ENCODE data around the gene MRPL14.

The MRPL14 gene

GRCh38 chr6:44127186-44128019, at the start of gene MRPL14, which contains the start of gene TMEM63B:
TSS of gene MRPL14 (minus strand) at chr6:44127452. CDS start at chr6:44116611, 10,841 bp downstream.
TSS of gene TMEM63B (plus strand) at chr6:44127554. CDS start at chr6:44134585, 7,031 bp downstream.
- peak; percentile 88 for DNase-seq (ENCODE audit: low read depth)

- no peak for DNase-seq (ENCODE audit: low read depth)
Observed at GRCh38 chr6:44176130-44176761, 49.0 kb upstream of the MRPL14 start.

- peak; percentile 68 for DNase-seq (ENCODE audit: low read depth)
Observed at GRCh38 chr6:44172731-44173500, 45.7 kb upstream of the MRPL14 start.

GRCh38 chr6:44171899-44172546, 44.8 kb upstream of the MRPL14 start:
- DNase-seq (ENCODE audit: low read depth), result no peak

GRCh38 chr6:44169886-44170570, 42.8 kb upstream of the MRPL14 start:
- no peak for DNase-seq (ENCODE audit: low read depth)

- no peak for DNase-seq (ENCODE audit: low read depth)
Observed at GRCh38 chr6:44169154-44169553, 41.9 kb upstream of the MRPL14 start.

GRCh38 chr6:44167567-44167966, 40.3 kb upstream of the MRPL14 start:
- no peak for DNase-seq (ENCODE audit: low read depth)

- no peak for DNase-seq (ENCODE audit: low read depth)
Observed at GRCh38 chr6:44166591-44167184, 39.4 kb upstream of the MRPL14 start.

GRCh38 chr6:44166116-44166515, 38.9 kb upstream of the MRPL14 start:
- no peak for DNase-seq (ENCODE audit: low read depth)

GRCh38 chr6:44162876-44163625, 35.8 kb upstream of the MRPL14 start:
- no peak for DNase-seq (ENCODE audit: low read depth)

GRCh38 chr6:44161997-44162338, 34.7 kb upstream of the MRPL14 start:
- no peak for DNase-seq (ENCODE audit: low read depth)

GRCh38 chr6:44158770-44159228, 31.5 kb upstream of the MRPL14 start, which contains the start of gene CAPN11:
TSS of gene CAPN11 (plus strand) at chr6:44158820. CDS start at chr6:44158849, 29 bp downstream.
- DNase-seq (ENCODE audit: low read depth), result no peak

GRCh38 chr6:44157152-44157521, 29.9 kb upstream of the MRPL14 start:
- no peak for DNase-seq (ENCODE audit: low read depth)

- DNase-seq (ENCODE audit: low read depth), result no peak
Observed at GRCh38 chr6:44156494-44157151, 29.4 kb upstream of the MRPL14 start.

- DNase-seq (ENCODE audit: low read depth), result no peak
Observed at GRCh38 chr6:44154067-44154466, 26.8 kb upstream of the MRPL14 start.

- DNase-seq (ENCODE audit: low read depth), result no peak
Observed at GRCh38 chr6:44152533-44152932, 25.3 kb upstream of the MRPL14 start.

GRCh38 chr6:44152109-44152461, 24.8 kb upstream of the MRPL14 start:
- no peak for DNase-seq (ENCODE audit: low read depth)

- peak; percentile 66 for DNase-seq (ENCODE audit: low read depth)
Observed at GRCh38 chr6:44151348-44152108, 24.3 kb upstream of the MRPL14 start.

GRCh38 chr6:44150317-44150917, 23.2 kb upstream of the MRPL14 start:
- no peak for DNase-seq (ENCODE audit: low read depth)

Measured in stimulated activated CD4-positive, alpha-beta T cell treated with anti-CD3 and anti-CD28 coated beads, Interleukin-2, amount 100 ng/mL, for 4 hours (primary cell).